ENCODE results near the gene CFAP410. TPM values are rescaled to one million over a fixed set of nuclear protein-coding genes. Genes with fewer than 3 reads are reported as not detected.

CFAP410 gene
- total RNA-seq, 1 donor from 2014 or later, result 10.4 TPM

DNA sequence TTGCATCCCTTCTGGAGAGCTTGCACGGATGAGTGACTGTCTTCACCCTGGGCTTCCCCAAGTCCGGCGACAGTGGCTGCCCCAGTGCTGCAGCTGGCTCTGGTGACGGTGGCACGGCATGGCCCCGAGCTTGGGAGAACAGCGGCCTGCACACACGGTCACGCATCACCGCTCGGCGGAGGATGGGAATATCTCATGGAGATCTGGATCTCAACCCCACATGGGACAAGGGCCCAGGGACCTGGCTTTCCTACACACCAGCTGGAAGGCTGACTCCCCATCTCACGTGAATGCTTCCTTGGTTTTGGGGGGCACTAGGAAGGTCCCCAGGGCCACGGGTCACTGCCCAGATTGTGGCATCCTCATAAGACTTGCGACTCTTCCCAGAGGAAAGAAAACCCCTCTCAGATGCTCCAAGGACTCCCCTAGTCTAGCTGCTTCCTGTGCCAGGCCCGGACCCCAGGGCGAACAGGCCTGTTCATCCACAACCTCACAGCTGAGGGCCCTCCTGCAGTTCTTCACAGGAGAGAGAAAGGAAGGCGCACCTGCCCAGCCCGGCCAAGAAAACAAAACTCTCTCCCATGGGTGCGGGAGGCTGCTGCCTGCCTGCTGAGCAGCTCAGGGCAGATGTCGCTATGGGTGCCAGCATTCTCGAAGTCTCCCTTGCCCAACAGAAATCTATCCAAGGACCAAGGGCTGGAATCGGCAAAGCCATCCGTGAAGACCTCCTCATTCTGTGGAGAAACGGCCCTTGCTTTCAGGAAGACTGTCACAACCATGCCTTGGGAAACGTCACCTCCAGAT is 9.9 kb downstream of the CFAP410 start:
- TF ChIP-seq EZH2 (IDR thresholded peaks at IDR 0.05; ENCODE audit: insufficient read depth, low read length), result no peak
- TF ChIP-seq, protein P1, sequence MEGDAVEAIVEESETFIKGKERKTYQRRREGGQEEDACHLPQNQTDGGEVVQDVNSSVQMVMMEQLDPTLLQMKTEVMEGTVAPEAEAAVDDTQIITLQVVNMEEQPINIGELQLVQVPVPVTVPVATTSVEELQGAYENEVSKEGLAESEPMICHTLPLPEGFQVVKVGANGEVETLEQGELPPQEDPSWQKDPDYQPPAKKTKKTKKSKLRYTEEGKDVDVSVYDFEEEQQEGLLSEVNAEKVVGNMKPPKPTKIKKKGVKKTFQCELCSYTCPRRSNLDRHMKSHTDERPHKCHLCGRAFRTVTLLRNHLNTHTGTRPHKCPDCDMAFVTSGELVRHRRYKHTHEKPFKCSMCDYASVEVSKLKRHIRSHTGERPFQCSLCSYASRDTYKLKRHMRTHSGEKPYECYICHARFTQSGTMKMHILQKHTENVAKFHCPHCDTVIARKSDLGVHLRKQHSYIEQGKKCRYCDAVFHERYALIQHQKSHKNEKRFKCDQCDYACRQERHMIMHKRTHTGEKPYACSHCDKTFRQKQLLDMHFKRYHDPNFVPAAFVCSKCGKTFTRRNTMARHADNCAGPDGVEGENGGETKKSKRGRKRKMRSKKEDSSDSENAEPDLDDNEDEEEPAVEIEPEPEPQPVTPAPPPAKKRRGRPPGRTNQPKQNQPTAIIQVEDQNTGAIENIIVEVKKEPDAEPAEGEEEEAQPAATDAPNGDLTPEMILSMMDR (IDR thresholded peaks at IDR 0.05; ENCODE audit: insufficient read depth, low read depth, low read length), result no peak
- Mint-ChIP-seq H3K27me3 (ENCODE audit: low read depth, unreplicated experiment) (peaks cover 2% of the 10 kb centered on the region), H3K4me3 (ENCODE audit: unreplicated experiment) (peak overlapping the region; percentile 20), H3K9me3 (ENCODE audit: unreplicated experiment) (no peaks in the 10 kb centered on the region), H3K27ac (ENCODE audit: unreplicated experiment) (peak overlapping the region; percentile 55), H3K4me1 (ENCODE audit: low read depth, unreplicated experiment) (peaks cover 4% of the 10 kb centered on the region), H3K36me3 (ENCODE audit: low read depth, unreplicated experiment) (peaks cover 2% of the 10 kb centered on the region)
- Histone ChIP-seq H3K9ac (ENCODE audit: low read length) (no peak overlapping the region), H2AFZ (ENCODE audit: low read depth, low read length) (no peak overlapping the region), H3K4me2 (ENCODE audit: low read length) (no peak overlapping the region), H3K4me3 (ENCODE audit: insufficient read depth, low read depth, low read length) (no peak overlapping the region), H3K27ac (ENCODE audit: low read depth, low read length) (no peak overlapping the region), H3K36me3 (ENCODE audit: insufficient read depth, low read length) (no peaks in the 10 kb centered on the region), H3K9me3 (ENCODE audit: insufficient read depth, low read depth, low read length) (no peaks in the 10 kb centered on the region), H3K27me3 (ENCODE audit: insufficient read depth, low read length) (no peaks in the 10 kb centered on the region), H3K79me2 (ENCODE audit: insufficient read depth, low read length) (no peaks in the 10 kb centered on the region), H4K20me1 (ENCODE audit: insufficient read depth, low read length) (peaks cover 4% of the 10 kb centered on the region), H3K4me1 (ENCODE audit: insufficient read depth, low read length) (no peaks in the 10 kb centered on the region)
- DNase-seq (ENCODE audit: low read depth), result no peak
- no peak for FAIRE-seq

DNA sequence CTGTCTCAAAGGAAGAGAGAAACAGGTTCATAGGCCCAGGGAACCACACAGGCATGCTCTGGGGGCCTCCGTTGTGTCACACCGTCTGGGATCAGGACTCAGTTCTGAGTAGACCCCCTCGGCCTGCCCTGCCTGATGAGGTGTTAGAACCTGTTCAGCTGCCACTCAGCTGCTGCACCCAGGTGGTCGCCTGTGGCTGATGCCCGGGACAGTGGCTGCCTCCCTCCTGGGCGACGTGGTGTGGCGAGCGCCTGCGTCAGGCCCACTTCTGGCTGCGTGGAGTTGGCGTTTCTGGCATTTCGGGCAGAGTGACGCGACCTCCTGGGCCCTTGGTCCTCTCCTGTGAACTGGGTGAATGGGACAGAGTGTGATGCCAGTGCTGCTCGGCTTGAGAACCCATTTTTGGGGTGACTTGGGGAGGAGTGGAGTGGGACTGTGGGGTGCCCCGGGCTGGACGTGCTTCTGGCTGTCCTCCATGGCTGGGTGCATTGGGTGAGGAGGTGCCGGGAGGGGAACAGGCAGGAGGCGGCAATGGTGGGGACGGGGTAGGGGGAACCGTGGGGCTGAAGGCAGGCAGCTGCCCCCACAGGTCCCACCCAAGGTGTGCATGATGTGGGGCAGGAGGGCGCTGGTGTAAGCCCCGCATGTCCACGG is 10.8 kb downstream of the CFAP410 start:
- H3K4me3 ChIP-seq (ENCODE audit: insufficient read depth, low read depth, low read length), result no peak overlapping the region
- Mint-ChIP-seq H3K27ac (ENCODE audit: unreplicated experiment) (no peak overlapping the region), H3K4me1 (ENCODE audit: low read depth, unreplicated experiment) (peaks cover 4% of the 10 kb centered on the region), H3K4me3 (ENCODE audit: unreplicated experiment) (no peak overlapping the region), H3K9me3 (ENCODE audit: unreplicated experiment) (no peaks in the 10 kb centered on the region), H3K27me3 (ENCODE audit: low read depth, unreplicated experiment) (peaks cover 2% of the 10 kb centered on the region), H3K36me3 (ENCODE audit: low read depth, unreplicated experiment) (peaks cover 2% of the 10 kb centered on the region)
- no peak overlapping the region for H3K4me2 ChIP-seq (ENCODE audit: low read length)
- no peak overlapping the region for H3K27ac ChIP-seq (ENCODE audit: low read depth, low read length)
- H3K79me2 ChIP-seq (ENCODE audit: insufficient read depth, low read length), result no peaks in the 10 kb centered on the region
- DNase-seq (ENCODE audit: low read depth) (no peak), FAIRE-seq (no peak)
- H3K4me1 ChIP-seq (ENCODE audit: insufficient read depth, low read length), result no peaks in the 10 kb centered on the region
- no peaks in the 10 kb centered on the region for H3K36me3 ChIP-seq (ENCODE audit: insufficient read depth, low read length)
- no peaks in the 10 kb centered on the region for H3K27me3 ChIP-seq (ENCODE audit: insufficient read depth, low read length)
- no peak overlapping the region for H3K9ac ChIP-seq (ENCODE audit: low read length)
- H3K9me3 ChIP-seq (ENCODE audit: insufficient read depth, low read depth, low read length), result no peaks in the 10 kb centered on the region
- H4K20me1 ChIP-seq (ENCODE audit: insufficient read depth, low read length), result peaks cover 4% of the 10 kb centered on the region
- TF ChIP-seq, protein P1 (IDR thresholded peaks at IDR 0.05; ENCODE audit: insufficient read depth, low read depth, low read length), result no peak
- no peak for TF ChIP-seq EZH2 (IDR thresholded peaks at IDR 0.05; ENCODE audit: insufficient read depth, low read length)
- H2AFZ ChIP-seq (ENCODE audit: low read depth, low read length), result no peak overlapping the region

DNA sequence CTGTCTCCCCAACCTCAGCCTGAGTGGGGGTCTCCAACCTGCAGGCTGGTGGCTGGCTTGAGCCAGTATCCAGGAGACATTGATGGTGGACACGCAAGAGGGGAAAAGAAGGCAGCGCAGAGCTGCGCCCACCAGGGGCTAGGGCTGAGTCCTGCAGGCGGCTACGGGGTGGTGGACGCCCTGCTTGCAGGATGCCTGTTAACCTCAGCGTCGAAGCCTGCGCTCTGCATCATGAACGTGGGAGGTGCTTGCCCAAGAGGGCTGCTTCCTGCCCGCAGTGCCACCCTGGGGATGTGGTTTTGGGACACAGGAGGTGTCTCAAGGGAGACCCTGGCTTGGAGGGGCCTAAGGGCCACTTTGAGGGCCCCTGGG is 11.6 kb downstream of the CFAP410 start:
- Histone ChIP-seq H3K27me3 (ENCODE audit: insufficient read depth, low read length) (no peaks in the 10 kb centered on the region), H3K4me3 (ENCODE audit: insufficient read depth, low read depth, low read length) (no peak overlapping the region), H3K27ac (ENCODE audit: low read depth, low read length) (no peak overlapping the region), H3K9ac (ENCODE audit: low read length) (no peak overlapping the region), H2AFZ (ENCODE audit: low read depth, low read length) (no peak overlapping the region), H3K36me3 (ENCODE audit: insufficient read depth, low read length) (no peaks in the 10 kb centered on the region), H3K4me1 (ENCODE audit: insufficient read depth, low read length) (no peaks in the 10 kb centered on the region), H3K4me2 (ENCODE audit: low read length) (no peak overlapping the region), H3K9me3 (ENCODE audit: insufficient read depth, low read depth, low read length) (no peaks in the 10 kb centered on the region), H4K20me1 (ENCODE audit: insufficient read depth, low read length) (peaks cover 4% of the 10 kb centered on the region), H3K79me2 (ENCODE audit: insufficient read depth, low read length) (no peaks in the 10 kb centered on the region)
- Mint-ChIP-seq H3K4me3 (ENCODE audit: unreplicated experiment) (no peak overlapping the region), H3K27ac (ENCODE audit: unreplicated experiment) (no peak overlapping the region), H3K36me3 (ENCODE audit: low read depth, unreplicated experiment) (peaks cover 2% of the 10 kb centered on the region), H3K4me1 (ENCODE audit: low read depth, unreplicated experiment) (peaks cover 4% of the 10 kb centered on the region), H3K27me3 (ENCODE audit: low read depth, unreplicated experiment) (peaks cover 2% of the 10 kb centered on the region), H3K9me3 (ENCODE audit: unreplicated experiment) (no peaks in the 10 kb centered on the region)
- no peak for DNase-seq (ENCODE audit: low read depth)
- TF ChIP-seq EZH2 (IDR thresholded peaks at IDR 0.05; ENCODE audit: insufficient read depth, low read length), result no peak
- TF ChIP-seq, protein P1 (IDR thresholded peaks at IDR 0.05; ENCODE audit: insufficient read depth, low read depth, low read length), result no peak
- no peak for FAIRE-seq

Measured in astrocyte (in vitro differentiated cells and primary cell).